HepG2 (cell line): ENCODE data around the gene TRIM7. TPM values are rescaled to one million over a fixed set of nuclear protein-coding genes. Genes with fewer than 3 reads are reported as not detected.

Experiments used
- BRD4 ChIP-seq: sonication (generic); formaldehyde crosslinking; IDR thresholded peaks from 2 replicates; pipeline ENCODE4 v1.4.0; 2020; ENCODE audit warnings: missing genetic modification reagents
- CBFB ChIP-seq: sonication (generic); formaldehyde crosslinking; IDR thresholded peaks from 2 replicates; pipeline ENCODE4 v1.4.0; 2020; ENCODE audit warnings: missing genetic modification reagents
- CCDC6 ChIP-seq: sonication (generic); formaldehyde crosslinking; IDR thresholded peaks from 2 replicates; pipeline ENCODE4 v1.8.1; 2022; ENCODE audit warnings: mild to moderate bottlenecking, missing genetic modification reagents, moderate library complexity
- HMGXB3 ChIP-seq: sonication (generic); formaldehyde crosslinking; IDR thresholded peaks from 2 replicates; pipeline ENCODE4 v1.4.0; 2020; ENCODE audit warnings: missing genetic modification reagents, borderline replicate concordance
- HNF4A ChIP-seq: sonication (generic); formaldehyde crosslinking; IDR thresholded peaks from 2 replicates; pipeline ENCODE4 v1.4.0; 2020; ENCODE audit warnings: missing genetic modification reagents
- MZF1 ChIP-seq: sonication (generic); formaldehyde crosslinking; IDR thresholded peaks from 2 replicates; pipeline ENCODE4 v1.8.1; 2023; ENCODE audit warnings: mild to moderate bottlenecking, missing genetic modification reagents, borderline replicate concordance
- NFATC3 ChIP-seq: sonication (generic); formaldehyde crosslinking; IDR thresholded peaks from 2 replicates; pipeline ENCODE4 v1.5.1; 2020; ENCODE audit warnings: mild to moderate bottlenecking, missing genetic modification reagents
- POLR2G ChIP-seq: fragments of 200-400 bp; formaldehyde crosslinking; IDR thresholded peaks from 2 replicates; pipeline ENCODE4 v1.6.1; 2018; ENCODE audit warnings: mild to moderate bottlenecking, low read depth, low read length, moderate library complexity
- RCOR2 ChIP-seq: IDR thresholded peaks from 2 replicates; pipeline ENCODE4 v1.6.1; 2016; ENCODE audit warnings: missing biosample characterization, missing genetic modification reagents
- SALL1 ChIP-seq: sonication (generic); formaldehyde crosslinking; IDR thresholded peaks from 2 replicates; pipeline ENCODE4 v1.8.0; 2022; ENCODE audit warnings: mild to moderate bottlenecking, missing genetic modification reagents
- TBX3 ChIP-seq: fragments of 450-650 bp; IDR thresholded peaks from 2 replicates; pipeline ENCODE4 v1.6.1; 2017; ENCODE audit warnings: antibody characterized with exemption, mild to moderate bottlenecking, inconsistent platforms, borderline replicate concordance
- TOPORS ChIP-seq: sonication (generic); formaldehyde crosslinking; IDR thresholded peaks from 2 replicates; pipeline ENCODE4 v1.8.0; 2023; ENCODE audit warnings: mild to moderate bottlenecking, missing genetic modification reagents
- ZNF577 ChIP-seq: sonication (generic); formaldehyde crosslinking; IDR thresholded peaks from 2 replicates; pipeline ENCODE4 v1.4.0; 2020; ENCODE audit warnings: mild to moderate bottlenecking, low read depth, missing genetic modification reagents, borderline replicate concordance
- ZNF703 ChIP-seq: sonication (generic); formaldehyde crosslinking; IDR thresholded peaks from 2 replicates; pipeline ENCODE4 v1.5.1; 2020; ENCODE audit warnings: missing genetic modification reagents, mild to moderate bottlenecking, moderate library complexity, borderline replicate concordance
- polyA plus RNA-seq, 8 experiments: library from polyadenylated mRNA; depleted of rRNA in 3 of 8; stranded (reverse) in 7 of 8; unstranded in 1 of 8; fragments of >200 nt; fragmentation: Illumina TruSeq in 4 of 8; extraction: Trizol in 4 of 8; gene quantifications; 2 replicates each; pipeline versions ENCODE4 v1.2.1 to v1.2.3, GENCODE V29; 2011 to 2016; ENCODE audit warnings: low read depth in 4 of 8, missing spikeins in 1 of 8, mixed read lengths in 1 of 8; ENCODE audit not compliant: insufficient read depth in 1 of 8
- total RNA-seq, 5 experiments: library from RNA; depleted of rRNA; stranded (reverse); fragments of >200 nt; fragmentation: Illumina TruSeq; extraction: Trizol; gene quantifications; 2 replicates each; pipeline ENCODE4 v1.2.3, GENCODE V29; 2016; ENCODE audit warnings: low read depth in 1 of 5
- TF ChIP-seq, protein P1 (sequence below): sonication (generic); formaldehyde crosslinking; conservative IDR thresholded peaks from 2 replicates; pipeline ENCODE4 v1.5.0; 2020; ENCODE audit warnings: missing genetic modification reagents
- TF ChIP-seq, protein P2 (sequence below): sonication (generic); formaldehyde crosslinking; IDR thresholded peaks from 2 replicates; pipeline ENCODE4 v1.4.0; 2020; ENCODE audit warnings: missing genetic modification reagents
- TF ChIP-seq, protein P3 (sequence below): IDR thresholded peaks from 2 replicates; pipeline ENCODE4 v1.6.1; 2016; ENCODE audit warnings: missing biosample characterization, missing genetic modification reagents, low read depth
- TF ChIP-seq, protein P4 (sequence below): sonication (generic); formaldehyde crosslinking; IDR thresholded peaks from 2 replicates; pipeline ENCODE4 v1.4.0; 2020; ENCODE audit warnings: missing genetic modification reagents

The TRIM7 gene
- total and polyA plus RNA-seq, 2 of the 13 experiments (the other 11 are each of a cell fraction or from before 2014, with no cell fraction given): 0.13 TPM; not detected in 1

DNA sequence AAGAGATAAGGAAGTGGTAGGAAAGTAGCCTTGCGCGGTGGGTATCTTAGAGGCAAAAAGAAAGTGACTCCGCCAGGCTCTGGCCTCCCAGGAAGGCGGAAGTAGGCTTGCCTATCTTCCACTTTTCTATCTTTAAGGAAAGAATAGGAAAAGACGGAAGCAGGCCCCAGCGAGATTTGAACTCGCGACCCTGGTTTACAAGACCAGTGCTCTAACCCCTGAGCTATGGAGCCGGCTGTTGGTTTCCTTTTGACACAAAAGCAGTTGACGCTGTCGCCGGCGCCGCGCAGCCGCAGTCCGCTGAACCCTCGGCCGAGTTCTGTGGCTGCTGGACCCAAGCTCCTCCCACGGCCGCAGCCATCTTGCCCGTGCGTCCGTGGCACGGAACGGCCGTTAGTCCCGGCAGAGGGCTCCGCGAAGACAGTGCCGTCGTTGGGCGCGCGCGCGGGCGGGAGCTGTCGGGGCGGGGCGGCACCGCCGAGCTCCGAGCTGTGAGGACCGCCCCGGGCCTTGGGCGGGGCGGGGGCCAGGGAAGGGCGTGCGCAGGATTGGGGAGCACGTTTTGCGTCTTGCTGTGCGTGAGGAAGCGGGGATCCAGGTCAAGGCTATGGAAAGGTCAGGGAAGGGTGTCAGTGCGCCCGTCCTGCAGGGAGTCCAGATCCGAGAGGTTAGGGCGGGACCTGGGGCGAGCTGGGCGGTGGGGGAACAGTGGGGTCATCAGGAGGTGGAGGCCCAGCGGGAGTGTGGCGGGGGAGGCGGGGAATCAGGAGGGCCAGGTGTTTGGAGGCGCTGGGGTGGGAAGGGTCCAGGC lies 13.3 kb downstream of the TRIM7 start (continued):
- no peak for TF ChIP-seq HMGXB3 (CRISPR knock-in tag)
- TF ChIP-seq MZF1: no peak
- TF ChIP-seq, protein P1, sequence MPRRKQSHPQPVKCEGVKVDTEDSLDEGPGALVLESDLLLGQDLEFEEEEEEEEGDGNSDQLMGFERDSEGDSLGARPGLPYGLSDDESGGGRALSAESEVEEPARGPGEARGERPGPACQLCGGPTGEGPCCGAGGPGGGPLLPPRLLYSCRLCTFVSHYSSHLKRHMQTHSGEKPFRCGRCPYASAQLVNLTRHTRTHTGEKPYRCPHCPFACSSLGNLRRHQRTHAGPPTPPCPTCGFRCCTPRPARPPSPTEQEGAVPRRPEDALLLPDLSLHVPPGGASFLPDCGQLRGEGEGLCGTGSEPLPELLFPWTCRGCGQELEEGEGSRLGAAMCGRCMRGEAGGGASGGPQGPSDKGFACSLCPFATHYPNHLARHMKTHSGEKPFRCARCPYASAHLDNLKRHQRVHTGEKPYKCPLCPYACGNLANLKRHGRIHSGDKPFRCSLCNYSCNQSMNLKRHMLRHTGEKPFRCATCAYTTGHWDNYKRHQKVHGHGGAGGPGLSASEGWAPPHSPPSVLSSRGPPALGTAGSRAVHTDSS (CRISPR knock-in tag): no peak
- TF ChIP-seq CCDC6 (CRISPR knock-in tag): no peak
- peak; percentile 94 for TF ChIP-seq TOPORS (CRISPR knock-in tag)
- TF ChIP-seq, protein P2, sequence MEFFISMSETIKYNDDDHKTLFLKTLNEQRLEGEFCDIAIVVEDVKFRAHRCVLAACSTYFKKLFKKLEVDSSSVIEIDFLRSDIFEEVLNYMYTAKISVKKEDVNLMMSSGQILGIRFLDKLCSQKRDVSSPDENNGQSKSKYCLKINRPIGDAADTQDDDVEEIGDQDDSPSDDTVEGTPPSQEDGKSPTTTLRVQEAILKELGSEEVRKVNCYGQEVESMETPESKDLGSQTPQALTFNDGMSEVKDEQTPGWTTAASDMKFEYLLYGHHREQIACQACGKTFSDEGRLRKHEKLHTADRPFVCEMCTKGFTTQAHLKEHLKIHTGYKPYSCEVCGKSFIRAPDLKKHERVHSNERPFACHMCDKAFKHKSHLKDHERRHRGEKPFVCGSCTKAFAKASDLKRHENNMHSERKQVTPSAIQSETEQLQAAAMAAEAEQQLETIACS: peak; percentile 82
- peak; percentile 86 for TF ChIP-seq POLR2G
- TF ChIP-seq HNF4A (CRISPR knock-in tag): peak; percentile 52; the same call in 1 of the 2 replicates
- no peak for TF ChIP-seq NFATC3
- TF ChIP-seq CBFB (CRISPR knock-in tag): no peak
- peak; percentile 80 for TF ChIP-seq SALL1 (CRISPR knock-in tag)
- no peak for TF ChIP-seq ZNF703
- TF ChIP-seq, protein P3, sequence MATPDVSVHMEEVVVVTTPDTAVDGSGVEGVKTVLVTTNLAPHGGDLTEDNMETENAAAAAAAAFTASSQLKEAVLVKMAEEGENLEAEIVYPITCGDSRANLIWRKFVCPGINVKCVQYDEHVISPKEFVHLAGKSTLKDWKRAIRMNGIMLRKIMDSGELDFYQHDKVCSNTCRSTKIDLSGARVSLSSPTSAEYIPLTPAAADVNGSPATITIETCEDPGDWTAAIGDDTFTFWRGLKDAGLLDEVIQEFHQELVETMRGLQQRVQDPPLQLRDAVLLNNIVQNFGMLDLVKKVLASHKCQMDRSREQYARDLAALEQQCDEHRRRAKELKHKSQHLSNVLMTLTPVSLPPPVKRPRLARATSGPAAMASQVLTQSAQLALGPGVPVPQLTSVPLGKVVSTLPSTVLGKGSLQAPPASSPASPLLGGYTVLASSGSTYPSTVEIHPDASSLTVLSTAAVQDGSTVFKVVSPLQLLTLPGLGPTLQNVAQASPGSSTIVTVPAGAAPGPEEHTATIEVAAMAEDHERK (CRISPR knock-in tag): peak; percentile 54; the same call in 1 of the 2 replicates
- TF ChIP-seq, protein P4, sequence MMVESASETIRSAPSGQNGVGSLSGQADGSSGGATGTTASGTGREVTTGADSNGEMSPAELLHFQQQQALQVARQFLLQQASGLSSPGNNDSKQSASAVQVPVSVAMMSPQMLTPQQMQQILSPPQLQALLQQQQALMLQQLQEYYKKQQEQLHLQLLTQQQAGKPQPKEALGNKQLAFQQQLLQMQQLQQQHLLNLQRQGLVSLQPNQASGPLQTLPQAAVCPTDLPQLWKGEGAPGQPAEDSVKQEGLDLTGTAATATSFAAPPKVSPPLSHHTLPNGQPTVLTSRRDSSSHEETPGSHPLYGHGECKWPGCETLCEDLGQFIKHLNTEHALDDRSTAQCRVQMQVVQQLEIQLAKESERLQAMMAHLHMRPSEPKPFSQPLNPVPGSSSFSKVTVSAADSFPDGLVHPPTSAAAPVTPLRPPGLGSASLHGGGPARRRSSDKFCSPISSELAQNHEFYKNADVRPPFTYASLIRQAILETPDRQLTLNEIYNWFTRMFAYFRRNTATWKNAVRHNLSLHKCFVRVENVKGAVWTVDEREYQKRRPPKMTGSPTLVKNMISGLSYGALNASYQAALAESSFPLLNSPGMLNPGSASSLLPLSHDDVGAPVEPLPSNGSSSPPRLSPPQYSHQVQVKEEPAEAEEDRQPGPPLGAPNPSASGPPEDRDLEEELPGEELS (CRISPR knock-in tag): peak; percentile 57; the same call in 1 of the 2 replicates
- TF ChIP-seq TBX3: no peak
- TF ChIP-seq BRD4 (CRISPR knock-in tag): peak; percentile 21; the same call in 1 of the 2 replicates
- TF ChIP-seq ZNF577: no peak
- TF ChIP-seq RCOR2 (CRISPR knock-in tag): no peak; the same call in 1 of the 2 replicates
